Adrenal gland (tissue), 5 donors: ENCODE results near the gene GNAQ.

ENCODE experiments used
- POLR2A ChIP-seq, 2 donors: fragments of 450-650 bp; IDR thresholded peaks; one replicate each; pipeline ENCODE4 v1.6.1; 2017; ENCODE audit warnings: antibody characterized with exemption in 2 of 2, mild to moderate bottlenecking in 2 of 2, moderate library complexity in 1 of 2
- TF ChIP-seq, protein P1 (sequence below), 6 experiments: fragments of 450-650 bp in 4 of 6; fragments of 200-600 bp in 2 of 6; sonication (generic) in 1 of 6; IDR thresholded peaks; 1 replicate in 5 of 6; 2 replicates in 1 of 6; pipeline versions ENCODE4 v1.5.1 to v1.8.0; 2016 to 2021; ENCODE audit warnings: antibody characterized with exemption in 6 of 6, mild to moderate bottlenecking in 2 of 6, moderate library complexity in 1 of 6
- donor health status: DM: no; HTN: no; CAD: no.

DNA sequence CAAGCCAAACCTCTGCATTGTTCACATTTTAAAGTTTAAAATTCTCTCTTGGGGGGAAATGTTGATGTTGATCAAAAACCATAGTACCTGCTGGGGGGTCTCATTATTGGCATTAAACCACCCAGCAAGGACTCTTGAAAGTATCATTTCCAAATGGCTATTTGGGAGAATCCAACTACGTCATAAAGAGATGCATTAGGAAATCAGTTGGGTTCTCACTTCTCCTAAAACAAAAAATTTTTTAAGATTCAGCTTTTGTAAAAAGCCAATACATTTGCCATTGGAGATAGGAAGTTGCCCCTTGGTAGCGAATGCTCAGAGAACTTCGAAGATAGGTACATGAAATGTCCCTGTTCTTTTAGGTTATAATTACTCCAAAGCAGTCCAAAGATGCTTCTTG is 96.4 kb downstream of the GNAQ start:
- TF ChIP-seq, protein P1, sequence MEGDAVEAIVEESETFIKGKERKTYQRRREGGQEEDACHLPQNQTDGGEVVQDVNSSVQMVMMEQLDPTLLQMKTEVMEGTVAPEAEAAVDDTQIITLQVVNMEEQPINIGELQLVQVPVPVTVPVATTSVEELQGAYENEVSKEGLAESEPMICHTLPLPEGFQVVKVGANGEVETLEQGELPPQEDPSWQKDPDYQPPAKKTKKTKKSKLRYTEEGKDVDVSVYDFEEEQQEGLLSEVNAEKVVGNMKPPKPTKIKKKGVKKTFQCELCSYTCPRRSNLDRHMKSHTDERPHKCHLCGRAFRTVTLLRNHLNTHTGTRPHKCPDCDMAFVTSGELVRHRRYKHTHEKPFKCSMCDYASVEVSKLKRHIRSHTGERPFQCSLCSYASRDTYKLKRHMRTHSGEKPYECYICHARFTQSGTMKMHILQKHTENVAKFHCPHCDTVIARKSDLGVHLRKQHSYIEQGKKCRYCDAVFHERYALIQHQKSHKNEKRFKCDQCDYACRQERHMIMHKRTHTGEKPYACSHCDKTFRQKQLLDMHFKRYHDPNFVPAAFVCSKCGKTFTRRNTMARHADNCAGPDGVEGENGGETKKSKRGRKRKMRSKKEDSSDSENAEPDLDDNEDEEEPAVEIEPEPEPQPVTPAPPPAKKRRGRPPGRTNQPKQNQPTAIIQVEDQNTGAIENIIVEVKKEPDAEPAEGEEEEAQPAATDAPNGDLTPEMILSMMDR (IDR thresholded peaks at IDR 0.05) = no peak
- TF ChIP-seq POLR2A (IDR thresholded peaks at IDR 0.05) = no peak
